GM19324 (cell line): ENCODE results near the gene SH3GL2.

Experiments used
- ATAC-seq: cut with Tn5 transposase; IDR thresholded peaks from one replicate; pipeline ENCODE4 v1.9.1; 2021; ENCODE audit warnings: mild to moderate bottlenecking, moderate library complexity; ENCODE audit not compliant: unreplicated experiment, low FRiP score

SH3GL2 gene

DNA sequence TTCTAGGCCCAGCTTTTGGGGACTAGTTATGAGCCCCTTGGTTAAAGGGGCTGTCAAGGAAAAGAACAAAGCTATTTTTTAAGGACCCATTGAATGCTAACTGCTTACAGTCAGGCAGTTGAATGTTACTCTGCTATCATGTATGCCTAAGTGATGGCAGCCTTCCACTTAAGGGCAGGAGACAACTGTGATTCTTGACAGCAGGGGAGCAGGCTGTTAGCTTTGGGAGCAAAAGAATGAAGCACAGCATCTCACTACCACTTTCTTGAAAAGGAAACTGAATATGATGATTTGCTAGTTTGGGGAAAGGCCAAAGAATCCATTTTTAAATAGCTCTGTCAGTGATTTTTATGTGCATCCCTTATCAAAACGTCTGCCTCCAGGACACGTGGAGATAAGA is 221.6 kb downstream of the SH3GL2 start:
- no peak for ATAC-seq

- no peak for ATAC-seq
Measured at GRCh38 chr9:17802249-17802857, 223.5 kb downstream of the SH3GL2 start.

DNA sequence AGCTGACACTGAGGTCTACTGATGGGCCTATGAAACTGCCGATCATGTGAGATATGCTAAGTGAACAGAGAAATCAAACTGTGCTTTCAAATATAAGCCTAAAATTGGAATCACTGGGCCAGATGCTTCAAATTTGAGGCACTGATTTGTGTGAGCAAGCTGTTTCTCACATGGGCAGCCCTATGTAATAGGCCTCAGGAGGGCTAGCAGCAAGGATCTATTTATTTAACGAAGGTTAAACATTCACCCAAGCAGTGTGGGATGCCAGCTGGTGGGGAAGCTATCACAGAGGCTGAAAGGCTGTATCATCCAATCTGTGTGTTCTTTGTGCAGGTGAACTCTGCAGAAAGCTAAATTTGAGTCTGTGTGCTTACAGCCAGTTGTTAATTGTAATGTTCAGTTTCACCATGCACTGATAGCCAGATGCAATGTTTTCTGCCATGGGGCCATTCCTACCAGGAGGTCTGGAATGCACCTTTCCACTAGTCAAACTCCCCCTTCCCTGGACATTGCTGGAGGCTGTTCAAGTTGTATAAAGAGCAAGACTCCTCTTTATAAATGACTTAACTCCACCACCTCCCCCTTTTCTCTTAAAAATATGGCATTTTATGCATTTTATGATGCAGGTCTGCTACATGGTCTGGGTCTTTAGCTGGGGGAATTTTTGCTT is 228.9 kb downstream of the SH3GL2 start:
- no peak for ATAC-seq

GRCh38 chr9:17810317-17810716 is 231.5 kb downstream of the SH3GL2 start:
- ATAC-seq: no peak

DNA sequence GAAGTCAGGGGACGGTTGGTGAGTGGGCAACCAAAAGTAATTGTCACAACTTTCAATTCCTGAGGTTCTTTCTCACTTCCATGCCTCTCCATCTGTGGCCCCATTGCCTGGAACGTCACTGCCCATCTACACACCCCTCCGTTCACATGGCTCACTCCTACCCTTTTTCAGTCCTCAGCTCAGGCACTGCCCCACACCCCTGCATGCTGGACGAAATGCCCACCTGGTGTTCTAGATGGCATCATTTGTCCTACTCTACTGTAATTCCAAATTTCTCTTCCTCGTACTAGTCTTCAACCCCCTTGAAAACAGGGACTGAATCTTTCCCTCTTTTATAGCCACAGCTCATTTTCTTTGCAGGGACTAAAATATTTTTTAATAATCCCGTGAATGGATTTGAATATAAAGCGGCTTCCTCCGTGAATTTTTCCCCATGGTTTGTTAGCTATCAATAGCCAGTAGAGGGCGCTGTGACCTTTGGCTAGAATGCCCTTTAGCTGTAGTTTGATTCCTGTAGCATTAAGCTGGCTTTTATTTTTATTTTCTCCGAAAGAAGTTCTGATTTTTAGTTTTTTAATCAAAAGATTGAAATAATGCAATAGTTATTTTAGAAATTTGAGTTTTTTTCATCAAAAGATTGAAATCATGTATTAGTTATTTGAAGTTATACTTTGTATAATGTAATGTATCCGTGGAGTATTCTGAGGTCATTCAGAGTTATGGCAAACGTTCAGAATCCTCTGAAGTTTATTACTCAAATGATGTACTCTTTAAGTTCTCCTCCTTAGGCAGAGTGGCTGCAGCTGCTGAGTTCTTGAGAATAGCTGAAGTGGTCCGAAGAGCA is 232.1 kb downstream of the SH3GL2 start:
- ATAC-seq: no peak

- no peak for ATAC-seq
Measured at GRCh38 chr9:17813798-17814197, 234.9 kb downstream of the SH3GL2 start.

DNA sequence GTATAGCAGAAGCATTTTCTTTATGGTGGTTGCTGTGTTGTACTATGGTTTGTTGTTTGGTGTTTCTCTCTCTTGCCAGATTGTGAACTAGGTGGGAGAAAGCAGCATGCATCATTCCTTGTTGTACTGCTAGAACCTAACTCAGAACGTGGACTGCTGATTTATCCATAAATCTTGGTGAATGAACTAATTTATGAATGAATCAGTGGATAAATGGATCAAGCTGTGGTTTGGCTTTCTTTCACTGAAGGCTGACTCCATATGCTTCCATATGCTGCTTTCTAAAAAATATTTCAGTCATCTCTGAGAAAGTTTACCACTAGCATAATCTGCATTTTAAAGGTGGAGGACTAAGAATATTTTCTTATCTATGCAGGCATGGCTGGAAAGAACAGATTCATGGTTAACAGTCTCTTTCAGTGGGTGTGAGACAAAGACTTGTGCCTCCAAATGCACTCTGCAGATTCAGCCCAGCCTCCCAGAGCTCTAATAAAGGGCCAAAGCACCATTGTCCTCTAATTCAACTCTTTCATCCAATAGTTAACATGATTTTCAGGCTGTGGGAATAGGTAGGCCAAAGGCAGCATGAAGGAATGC is 237.7 kb downstream of the SH3GL2 start:
- ATAC-seq: no peak

GRCh38 chr9:17824191-17824590 is 245.3 kb downstream of the SH3GL2 start:
- no peak for ATAC-seq

GRCh38 chr9:17824616-17825264 is 245.9 kb downstream of the SH3GL2 start:
- no peak for ATAC-seq

DNA sequence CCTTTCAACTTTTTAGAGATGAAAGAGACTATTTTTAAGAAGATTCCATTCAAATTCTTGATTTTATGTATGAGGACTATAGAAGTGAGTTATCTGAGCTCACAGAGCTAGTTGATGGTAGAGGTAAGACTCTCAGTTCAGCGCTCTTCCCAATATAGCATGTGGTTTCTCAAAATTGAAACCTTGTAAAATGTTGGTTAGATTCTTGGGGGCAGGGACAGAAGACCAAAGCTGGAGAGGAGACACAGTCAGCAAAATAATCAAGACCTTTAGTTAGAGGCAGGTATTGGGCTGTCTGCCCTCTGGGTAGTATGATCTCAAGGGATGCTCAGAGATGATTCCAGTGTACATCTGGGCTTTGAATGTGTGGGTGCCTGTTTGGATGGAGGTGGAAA is 246.4 kb downstream of the SH3GL2 start:
- ATAC-seq: no peak

GRCh38 chr9:17829064-17829463 is 250.2 kb downstream of the SH3GL2 start:
- ATAC-seq: no peak

- ATAC-seq: no peak
Measured at GRCh38 chr9:17829812-17830385, 251.0 kb downstream of the SH3GL2 start.

DNA sequence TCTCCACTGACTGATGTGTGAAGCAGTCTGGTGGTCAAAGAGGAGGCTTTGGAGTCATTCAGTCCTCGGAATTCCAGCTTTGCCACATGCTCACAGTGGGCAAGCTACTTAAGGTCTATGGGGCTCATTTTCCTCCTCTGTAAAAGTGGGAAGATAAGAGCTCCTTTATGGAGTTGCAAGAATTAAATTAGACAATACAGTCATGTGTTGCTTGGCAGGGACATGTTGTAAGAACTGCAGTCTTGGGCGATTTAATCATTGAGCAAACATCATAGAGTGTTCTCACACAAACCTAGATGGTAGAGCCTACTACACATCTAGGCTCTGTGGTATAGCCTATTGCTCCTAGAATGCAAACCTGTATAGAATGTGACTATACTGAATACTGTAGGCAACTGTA is 253.9 kb downstream of the SH3GL2 start:
- no peak for ATAC-seq

DNA sequence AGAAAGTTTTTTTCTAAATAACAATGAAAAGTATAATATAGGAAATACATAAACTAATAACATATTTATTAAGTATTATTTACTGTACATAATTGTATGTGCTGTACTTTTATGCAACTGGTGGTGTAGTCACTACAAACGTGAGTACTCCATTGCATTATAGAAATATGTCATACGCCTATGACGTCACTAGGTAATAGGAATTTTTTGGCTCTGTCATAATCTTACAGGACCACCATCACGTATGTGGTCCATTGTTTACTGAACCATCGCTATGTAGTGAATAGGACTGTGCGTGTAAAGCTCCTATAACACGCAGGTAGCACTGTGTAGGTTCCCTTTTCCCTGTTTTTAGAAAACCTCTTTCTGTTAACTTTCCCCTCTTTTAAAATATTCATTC is 255.0 kb downstream of the SH3GL2 start:
- ATAC-seq: no peak

DNA sequence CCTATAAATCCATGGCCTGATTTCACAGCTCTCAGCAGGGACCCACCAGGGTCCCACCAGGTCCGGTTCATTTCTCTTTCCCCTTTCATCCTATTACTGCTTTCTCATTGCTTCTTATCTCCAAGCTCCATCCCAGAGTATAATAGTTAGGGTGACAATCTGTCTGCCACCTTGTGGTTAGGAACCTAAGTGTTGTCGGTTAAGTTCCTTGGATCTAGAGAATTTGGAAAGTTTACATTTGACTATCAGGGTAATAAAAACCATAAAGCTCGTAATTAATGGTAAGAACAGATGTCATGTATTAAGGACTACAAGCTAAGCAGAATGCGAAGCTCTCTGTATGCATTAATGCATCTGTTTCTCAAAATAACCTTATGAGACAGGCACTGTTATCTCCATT is 259.1 kb downstream of the SH3GL2 start:
- ATAC-seq: no peak

- ATAC-seq: no peak
Measured at GRCh38 chr9:17839776-17840175, 260.9 kb downstream of the SH3GL2 start.

GRCh38 chr9:17843236-17843635 is 264.4 kb downstream of the SH3GL2 start:
- no peak for ATAC-seq
